ENCODE data around the gene COLEC12.

The COLEC12 gene

DNA sequence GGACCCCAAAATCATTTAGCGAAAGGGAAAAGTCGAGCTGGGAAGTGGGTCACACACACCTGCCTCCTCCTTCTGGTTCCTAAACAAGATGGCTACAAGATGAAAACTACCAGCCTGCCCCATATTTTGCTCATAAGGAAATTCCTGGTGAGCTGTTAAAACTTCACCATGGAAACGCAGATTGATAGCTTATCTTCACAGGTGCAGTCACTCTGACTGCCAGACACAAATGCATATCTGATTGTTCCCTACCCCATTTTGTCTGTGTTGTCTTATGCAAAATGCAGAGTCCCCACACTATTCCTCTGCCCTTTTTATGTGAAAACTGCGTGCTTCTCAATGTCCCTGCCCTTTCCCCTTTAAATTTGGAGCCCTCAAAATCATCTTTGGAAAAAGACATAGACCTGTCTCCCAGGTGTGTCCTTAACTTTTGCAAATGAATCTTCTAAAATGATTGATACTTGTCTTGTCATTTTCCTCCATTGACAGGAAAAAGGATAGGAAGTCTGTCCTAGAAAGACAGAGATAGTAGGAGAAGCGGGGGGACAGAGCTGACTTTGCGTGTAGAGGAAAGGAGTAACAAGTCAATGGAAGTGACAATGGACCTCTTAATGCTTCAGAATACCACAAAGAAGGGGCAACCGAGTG lies 193.8 kb downstream of the COLEC12 start:
- Mint-ChIP-seq H3K9me3 (no peaks in the 10 kb centered on the region), H3K27ac (no peak overlapping the region), H3K27me3 (ENCODE audit: low read depth) (peaks cover 17% of the 10 kb centered on the region), H3K4me1 (no peaks in the 10 kb centered on the region), H3K36me3 (ENCODE audit: low read depth) (no peaks in the 10 kb centered on the region), H3K4me3 (no peak overlapping the region)
- TF ChIP-seq, protein P1, sequence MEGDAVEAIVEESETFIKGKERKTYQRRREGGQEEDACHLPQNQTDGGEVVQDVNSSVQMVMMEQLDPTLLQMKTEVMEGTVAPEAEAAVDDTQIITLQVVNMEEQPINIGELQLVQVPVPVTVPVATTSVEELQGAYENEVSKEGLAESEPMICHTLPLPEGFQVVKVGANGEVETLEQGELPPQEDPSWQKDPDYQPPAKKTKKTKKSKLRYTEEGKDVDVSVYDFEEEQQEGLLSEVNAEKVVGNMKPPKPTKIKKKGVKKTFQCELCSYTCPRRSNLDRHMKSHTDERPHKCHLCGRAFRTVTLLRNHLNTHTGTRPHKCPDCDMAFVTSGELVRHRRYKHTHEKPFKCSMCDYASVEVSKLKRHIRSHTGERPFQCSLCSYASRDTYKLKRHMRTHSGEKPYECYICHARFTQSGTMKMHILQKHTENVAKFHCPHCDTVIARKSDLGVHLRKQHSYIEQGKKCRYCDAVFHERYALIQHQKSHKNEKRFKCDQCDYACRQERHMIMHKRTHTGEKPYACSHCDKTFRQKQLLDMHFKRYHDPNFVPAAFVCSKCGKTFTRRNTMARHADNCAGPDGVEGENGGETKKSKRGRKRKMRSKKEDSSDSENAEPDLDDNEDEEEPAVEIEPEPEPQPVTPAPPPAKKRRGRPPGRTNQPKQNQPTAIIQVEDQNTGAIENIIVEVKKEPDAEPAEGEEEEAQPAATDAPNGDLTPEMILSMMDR (IDR thresholded peaks at IDR 0.05; ENCODE audit: unreplicated experiment in 3 of 3), result no peak

DNA sequence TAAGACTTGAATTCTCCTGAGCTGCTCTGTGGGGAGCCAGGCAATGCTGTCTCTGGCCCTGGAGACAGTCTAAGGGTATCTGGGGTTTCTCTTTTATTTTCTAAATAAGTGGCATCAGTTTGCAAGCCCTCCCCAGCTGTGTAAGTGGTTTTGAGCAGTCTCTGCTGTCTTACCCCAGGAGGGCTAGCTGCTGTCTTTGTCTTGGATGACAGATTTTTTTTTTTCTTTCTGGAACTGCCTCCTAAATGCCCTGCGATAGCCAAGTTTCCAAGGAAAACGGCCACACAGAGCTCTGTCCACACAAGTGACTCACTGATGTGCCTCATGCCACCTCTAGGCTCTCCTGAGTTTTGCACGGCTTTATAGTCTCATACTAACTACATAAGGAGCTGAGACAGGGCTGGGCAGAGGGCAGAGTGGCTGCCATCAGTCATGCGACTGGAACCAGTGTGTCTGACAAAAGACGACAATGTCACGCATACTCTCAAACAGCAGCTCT lies 195.4 kb downstream of the COLEC12 start:
- Mint-ChIP-seq H3K27ac (no peak overlapping the region), H3K9me3 (no peaks in the 10 kb centered on the region), H3K4me1 (no peaks in the 10 kb centered on the region), H3K36me3 (ENCODE audit: low read depth) (no peaks in the 10 kb centered on the region), H3K27me3 (ENCODE audit: low read depth) (peaks cover 13% of the 10 kb centered on the region), H3K4me3 (no peak overlapping the region)
- TF ChIP-seq, protein P1 (IDR thresholded peaks at IDR 0.05; ENCODE audit: unreplicated experiment in 3 of 3), result no peak

- Mint-ChIP-seq H3K27ac (no peak overlapping the region), H3K36me3 (ENCODE audit: low read depth) (no peaks in the 10 kb centered on the region), H3K9me3 (no peaks in the 10 kb centered on the region), H3K27me3 (ENCODE audit: low read depth) (peaks cover 13% of the 10 kb centered on the region), H3K4me3 (no peak overlapping the region), H3K4me1 (no peaks in the 10 kb centered on the region)
- TF ChIP-seq, protein P1 (IDR thresholded peaks at IDR 0.05; ENCODE audit: unreplicated experiment in 3 of 3), result no peak
Measured at GRCh38 chr18:303607-304006, 196.9 kb downstream of the COLEC12 start.

DNA sequence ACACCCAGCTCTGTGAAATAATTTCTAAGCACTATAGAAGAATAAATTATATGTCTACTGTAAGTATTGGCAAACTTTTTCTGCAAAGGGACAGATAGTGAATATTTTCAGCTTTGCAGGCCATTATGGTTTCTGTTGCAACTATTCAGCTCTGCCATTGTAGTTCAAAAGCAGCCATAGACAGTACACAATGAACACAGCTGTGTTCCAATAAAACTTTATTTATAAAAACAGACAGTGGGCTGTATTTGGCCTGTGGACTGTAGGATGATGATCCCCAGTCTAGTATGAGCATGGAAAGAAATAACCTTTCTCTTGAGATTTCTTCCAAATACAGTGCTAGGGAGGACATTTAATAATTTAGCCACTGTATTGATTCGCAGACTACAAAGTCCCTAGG lies 197.5 kb downstream of the COLEC12 start:
- Mint-ChIP-seq H3K27me3 (ENCODE audit: low read depth) (peaks cover 13% of the 10 kb centered on the region), H3K9me3 (no peaks in the 10 kb centered on the region), H3K4me3 (no peak overlapping the region), H3K4me1 (no peaks in the 10 kb centered on the region), H3K27ac (no peak overlapping the region), H3K36me3 (ENCODE audit: low read depth) (no peaks in the 10 kb centered on the region)
- TF ChIP-seq, protein P1 (IDR thresholded peaks at IDR 0.05; ENCODE audit: unreplicated experiment in 3 of 3), result no peak

GRCh38 chr18:302097-302496 lies 198.4 kb downstream of the COLEC12 start:
- Mint-ChIP-seq H3K9me3 (no peaks in the 10 kb centered on the region), H3K4me3 (no peak overlapping the region), H3K27ac (no peak overlapping the region), H3K36me3 (ENCODE audit: low read depth) (no peaks in the 10 kb centered on the region), H3K27me3 (ENCODE audit: low read depth) (peaks cover 5% of the 10 kb centered on the region), H3K4me1 (no peaks in the 10 kb centered on the region)
- TF ChIP-seq, protein P1 (IDR thresholded peaks at IDR 0.05; ENCODE audit: unreplicated experiment in 3 of 3), result no peak

GRCh38 chr18:297936-298335 lies 202.6 kb downstream of the COLEC12 start:
- H3K27ac Mint-ChIP-seq, result no peak overlapping the region
- H3K4me3 Mint-ChIP-seq, result no peak overlapping the region
- peaks cover 3% of the 10 kb centered on the region for H3K27me3 Mint-ChIP-seq (ENCODE audit: low read depth)
- TF ChIP-seq, protein P1 (IDR thresholded peaks at IDR 0.05; ENCODE audit: unreplicated experiment in 3 of 3), result no peak
- no peaks in the 10 kb centered on the region for H3K36me3 Mint-ChIP-seq (ENCODE audit: low read depth)
- H3K4me1 Mint-ChIP-seq, result peaks cover 12% of the 10 kb centered on the region
- H3K9me3 Mint-ChIP-seq, result no peaks in the 10 kb centered on the region

Measured in nephron (organoid).